K562 (cell line): Measurements from ENCODE around the gene RGR. TPM values are rescaled to one million over a fixed set of nuclear protein-coding genes. Genes with fewer than 3 reads are reported as not detected.

Source experiments
- CTBP1 ChIP-seq: fragments of 450-650 bp; IDR thresholded peaks from 2 replicates; pipeline ENCODE4 v1.6.1; 2016; ENCODE audit warnings: borderline replicate concordance
- E2F3 ChIP-seq: fragments of 250-450 bp; sonication (Bioruptor Pico); IDR thresholded peaks from 2 replicates; pipeline ENCODE4 v1.4.0; 2020; ENCODE audit warnings: mild to moderate bottlenecking
- ELF1 ChIP-seq: fragments of 200-800 bp; sonication (Bioruptor generic); IDR thresholded peaks from 2 replicates; pipeline ENCODE4 v1.6.1; 2016; ENCODE audit warnings: missing genetic modification characterization, missing compliant biosample characterization
- EP400 ChIP-seq: fragments of 450-650 bp; IDR thresholded peaks from 2 replicates; pipeline ENCODE4 v1.6.1; 2017; ENCODE audit warnings: antibody characterized with exemption, mild to moderate bottlenecking, moderate library complexity
- ETS2 ChIP-seq: IDR thresholded peaks from 2 replicates; pipeline ENCODE4 v1.6.1; 2016; ENCODE audit warnings: borderline replicate concordance, missing genetic modification characterization, mild to moderate bottlenecking, moderate library complexity, missing compliant biosample characterization; ENCODE audit not compliant: poor library complexity, severe bottlenecking
- HSF4 ChIP-seq: fragments of 250-450 bp; sonication (Bioruptor Pico); IDR thresholded peaks from 2 replicates; pipeline ENCODE4 v2.1.2; 2022; ENCODE audit warnings: mild to moderate bottlenecking, moderate library complexity, borderline replicate concordance
- IFI16 ChIP-seq: fragments of 250-450 bp; sonication (Bioruptor Pico); IDR thresholded peaks from 2 replicates; pipeline ENCODE4 v2.1.2; 2022; ENCODE audit warnings: mild to moderate bottlenecking, inconsistent platforms
- POLR3A ChIP-seq: IDR thresholded peaks from 2 replicates; pipeline ENCODE4 v1.6.1; 2011; ENCODE audit warnings: borderline replicate concordance, mild to moderate bottlenecking, moderate library complexity; ENCODE audit not compliant: insufficient read length, insufficient read depth; ENCODE audit errors: extremely low read depth
- SMARCC2 ChIP-seq: fragments of 450-650 bp; IDR thresholded peaks from 2 replicates; pipeline ENCODE4 v1.6.1; 2017; ENCODE audit warnings: antibody characterized with exemption, moderate library complexity, mild to moderate bottlenecking, low read depth
- ZNF431 ChIP-seq: sonication (generic); formaldehyde crosslinking; IDR thresholded peaks from 2 replicates; pipeline ENCODE4 v1.8.0; 2022; ENCODE audit warnings: mild to moderate bottlenecking, missing genetic modification reagents
- polyA plus RNA-seq, 8 experiments: library from polyadenylated mRNA; depleted of rRNA in 4 of 8; stranded (reverse) in 5 of 8; unstranded in 3 of 8; fragments of >200 nt; fragmentation: Nextera tagmentation in 2 of 8; fragmentation: Illumina TruSeq in 1 of 8; extraction: Ambion mirVana in 2 of 8; extraction: Trizol in 1 of 8; gene quantifications; 2 replicates each; pipeline versions ENCODE4 v1.2.1 to v1.2.3, GENCODE V29; 2011 to 2014; ENCODE audit warnings: inconsistent platforms in 1 of 8, missing spikeins in 1 of 8
- total RNA-seq, 7 experiments: library from RNA; depleted of rRNA in 6 of 7; stranded (reverse); fragments of >200 nt in 6 of 7; fragmentation: Illumina TruSeq in 2 of 7; extraction: Trizol in 2 of 7; gene quantifications; 2 replicates each; pipeline versions ENCODE4 v1.2.1 to v1.2.3, GENCODE V29; 2011 to 2021; ENCODE audit warnings: low replicate concordance in 1 of 7
- TF ChIP-seq, protein P1 (sequence below), 2 experiments: fragments of 450-650 bp in 1 of 2; sonication (generic) in 1 of 2; formaldehyde crosslinking in 1 of 2; IDR thresholded peaks; 2 replicates each; pipeline versions ENCODE4 v1.7.1 to v1.9.0; 2016 to 2022; ENCODE audit warnings: inconsistent platforms in 1 of 2, mild to moderate bottlenecking in 1 of 2, missing genetic modification reagents in 1 of 2
- TF ChIP-seq, protein P2 (sequence below): fragments of 450-650 bp; IDR thresholded peaks from 2 replicates; pipeline ENCODE4 v1.7.1; 2018; ENCODE audit warnings: mild to moderate bottlenecking, low read depth; ENCODE audit not compliant: partially characterized antibody
- TF ChIP-seq, protein P3 (sequence below): fragments of 250-450 bp; sonication (Bioruptor Pico); IDR thresholded peaks from 2 replicates; pipeline ENCODE4 v1.8.0; 2021; ENCODE audit warnings: borderline replicate concordance, mild to moderate bottlenecking, moderate library complexity; ENCODE audit not compliant: poor library complexity, severe bottlenecking

Gene RGR
- total and polyA plus RNA-seq, 9 of the 15 experiments (the other 6 are each of a cell fraction or from before 2014, with no cell fraction given), result not detected

DNA sequence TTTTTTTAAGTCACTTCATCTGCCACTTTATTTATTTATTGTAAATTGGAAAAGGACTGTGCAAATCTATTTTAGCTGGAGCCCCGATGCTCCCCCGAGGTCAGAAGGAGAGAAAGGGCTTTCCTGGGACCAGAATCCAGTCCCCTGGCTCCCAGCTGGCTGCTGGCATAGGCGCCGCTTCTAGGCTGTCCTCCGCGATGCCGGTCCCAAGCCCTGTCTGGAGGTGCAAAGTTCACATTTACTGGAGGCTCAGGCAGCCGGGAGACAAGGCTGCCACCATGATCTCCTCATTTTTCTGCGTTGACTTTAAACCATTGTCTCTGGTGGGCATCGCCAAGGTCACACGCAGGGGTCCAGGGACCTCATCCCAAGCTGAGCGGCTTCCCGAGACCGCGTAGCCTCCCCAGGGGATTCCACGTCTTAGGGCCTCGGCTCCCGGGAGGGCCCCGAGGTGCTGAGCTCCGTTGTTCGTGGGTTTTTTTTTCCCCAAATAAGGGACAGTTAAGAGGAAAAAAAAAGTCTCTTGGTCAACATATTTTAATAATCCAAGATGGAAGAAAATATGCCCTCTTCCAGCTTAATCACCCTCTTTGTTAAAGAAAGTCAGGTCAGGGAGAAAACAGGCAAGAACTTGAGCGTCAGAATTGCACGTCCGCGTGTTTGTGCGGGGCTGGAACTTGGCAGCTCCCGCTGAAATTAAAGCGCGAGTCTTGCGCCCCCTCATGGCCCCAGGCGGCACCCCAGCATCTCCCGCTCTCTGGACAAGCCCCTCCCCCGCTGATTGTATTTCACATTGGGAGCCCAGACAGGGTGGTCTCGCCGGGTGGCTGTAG lies 11.9 kb downstream of the RGR start (continued):
- TF ChIP-seq, protein P1, sequence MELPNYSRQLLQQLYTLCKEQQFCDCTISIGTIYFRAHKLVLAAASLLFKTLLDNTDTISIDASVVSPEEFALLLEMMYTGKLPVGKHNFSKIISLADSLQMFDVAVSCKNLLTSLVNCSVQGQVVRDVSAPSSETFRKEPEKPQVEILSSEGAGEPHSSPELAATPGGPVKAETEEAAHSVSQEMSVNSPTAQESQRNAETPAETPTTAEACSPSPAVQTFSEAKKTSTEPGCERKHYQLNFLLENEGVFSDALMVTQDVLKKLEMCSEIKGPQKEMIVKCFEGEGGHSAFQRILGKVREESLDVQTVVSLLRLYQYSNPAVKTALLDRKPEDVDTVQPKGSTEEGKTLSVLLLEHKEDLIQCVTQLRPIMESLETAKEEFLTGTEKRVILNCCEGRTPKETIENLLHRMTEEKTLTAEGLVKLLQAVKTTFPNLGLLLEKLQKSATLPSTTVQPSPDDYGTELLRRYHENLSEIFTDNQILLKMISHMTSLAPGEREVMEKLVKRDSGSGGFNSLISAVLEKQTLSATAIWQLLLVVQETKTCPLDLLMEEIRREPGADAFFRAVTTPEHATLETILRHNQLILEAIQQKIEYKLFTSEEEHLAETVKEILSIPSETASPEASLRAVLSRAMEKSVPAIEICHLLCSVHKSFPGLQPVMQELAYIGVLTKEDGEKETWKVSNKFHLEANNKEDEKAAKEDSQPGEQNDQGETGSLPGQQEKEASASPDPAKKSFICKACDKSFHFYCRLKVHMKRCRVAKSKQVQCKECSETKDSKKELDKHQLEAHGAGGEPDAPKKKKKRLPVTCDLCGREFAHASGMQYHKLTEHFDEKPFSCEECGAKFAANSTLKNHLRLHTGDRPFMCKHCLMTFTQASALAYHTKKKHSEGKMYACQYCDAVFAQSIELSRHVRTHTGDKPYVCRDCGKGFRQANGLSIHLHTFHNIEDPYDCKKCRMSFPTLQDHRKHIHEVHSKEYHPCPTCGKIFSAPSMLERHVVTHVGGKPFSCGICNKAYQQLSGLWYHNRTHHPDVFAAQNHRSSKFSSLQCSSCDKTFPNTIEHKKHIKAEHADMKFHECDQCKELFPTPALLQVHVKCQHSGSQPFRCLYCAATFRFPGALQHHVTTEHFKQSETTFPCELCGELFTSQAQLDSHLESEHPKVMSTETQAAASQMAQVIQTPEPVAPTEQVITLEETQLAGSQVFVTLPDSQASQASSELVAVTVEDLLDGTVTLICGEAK (IDR thresholded peaks at IDR 0.05), result no peak
- TF ChIP-seq, protein P1 (CRISPR knock-in tag; IDR thresholded peaks at IDR 0.05), result peak; percentile 72
- TF ChIP-seq, protein P2, sequence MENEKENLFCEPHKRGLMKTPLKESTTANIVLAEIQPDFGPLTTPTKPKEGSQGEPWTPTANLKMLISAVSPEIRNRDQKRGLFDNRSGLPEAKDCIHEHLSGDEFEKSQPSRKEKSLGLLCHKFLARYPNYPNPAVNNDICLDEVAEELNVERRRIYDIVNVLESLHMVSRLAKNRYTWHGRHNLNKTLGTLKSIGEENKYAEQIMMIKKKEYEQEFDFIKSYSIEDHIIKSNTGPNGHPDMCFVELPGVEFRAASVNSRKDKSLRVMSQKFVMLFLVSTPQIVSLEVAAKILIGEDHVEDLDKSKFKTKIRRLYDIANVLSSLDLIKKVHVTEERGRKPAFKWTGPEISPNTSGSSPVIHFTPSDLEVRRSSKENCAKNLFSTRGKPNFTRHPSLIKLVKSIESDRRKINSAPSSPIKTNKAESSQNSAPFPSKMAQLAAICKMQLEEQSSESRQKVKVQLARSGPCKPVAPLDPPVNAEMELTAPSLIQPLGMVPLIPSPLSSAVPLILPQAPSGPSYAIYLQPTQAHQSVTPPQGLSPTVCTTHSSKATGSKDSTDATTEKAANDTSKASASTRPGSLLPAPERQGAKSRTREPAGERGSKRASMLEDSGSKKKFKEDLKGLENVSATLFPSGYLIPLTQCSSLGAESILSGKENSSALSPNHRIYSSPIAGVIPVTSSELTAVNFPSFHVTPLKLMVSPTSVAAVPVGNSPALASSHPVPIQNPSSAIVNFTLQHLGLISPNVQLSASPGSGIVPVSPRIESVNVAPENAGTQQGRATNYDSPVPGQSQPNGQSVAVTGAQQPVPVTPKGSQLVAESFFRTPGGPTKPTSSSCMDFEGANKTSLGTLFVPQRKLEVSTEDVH, result peak; percentile 45
- TF ChIP-seq SMARCC2 (no peak), POLR3A (no peak), ELF1 (tag) (no peak), ETS2 (tag) (no peak), IFI16 (CRISPR knock-in tag) (no peak), ZNF431 (CRISPR knock-in tag) (peak; percentile 86), EP400 (no peak), HSF4 (no peak), CTBP1 (peak; percentile 25; the same call in 1 of the 2 replicates), E2F3 (CRISPR knock-in tag) (peak; percentile 82)
- TF ChIP-seq, protein P3, sequence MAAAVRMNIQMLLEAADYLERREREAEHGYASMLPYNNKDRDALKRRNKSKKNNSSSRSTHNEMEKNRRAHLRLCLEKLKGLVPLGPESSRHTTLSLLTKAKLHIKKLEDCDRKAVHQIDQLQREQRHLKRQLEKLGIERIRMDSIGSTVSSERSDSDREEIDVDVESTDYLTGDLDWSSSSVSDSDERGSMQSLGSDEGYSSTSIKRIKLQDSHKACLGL, result no peak
